Right ventricle myocardium superior (tissue), 1 donor: ENCODE results near the gene CDHR2. TPM values are rescaled to one million over a fixed set of nuclear protein-coding genes. Genes with fewer than 3 reads are reported as not detected.

Source experiments
- ATAC-seq: fragments of 200-7000 bp; cut with Tn5 transposase; one replicate; pipeline ENCODE4 v1.9.1; 2020; ENCODE audit warnings: mild to moderate bottlenecking; ENCODE audit not compliant: poor library complexity
- DNase-seq: peaks from one replicate; pipeline ENCODE4 v3.0.0-alpha.2; 2020
- intact Hi-C: fragments of 100-400 bp; cut with DNase I; formaldehyde crosslinking; loops from one replicate; pipeline ENCODE4 v1.11.2; 2022
- long read RNA-seq: library from polyadenylated mRNA; unstranded; transcript quantifications from one replicate; pipeline ENCODE4 v2.0.0, GENCODE V29; 2021
- total RNA-seq: library from RNA; stranded (reverse); fragmentation: NEBNext Ultra II Directional; extraction: Animal tissue kit (Norgen Biotek cat#: 25700); gene quantifications from one replicate; pipeline ENCODE4 v1.2.1, GENCODE V29; 2021
- donor health status: DM: no; HTN: yes; CAD: no; lungs with severe emphysema.

Gene CDHR2
- 0.19 TPM for total RNA-seq
- long read RNA-seq, result 0 reads

- DNase-seq (no peak), ATAC-seq (no peak)
- intact Hi-C loops, result no loop called here
Observed at GRCh38 chr5:176548967-176549444, at the start of gene CDHR2. Gene CDHR2 (plus strand): TSS chr5:176549342. CDS start chr5:176565353, 16,011 bp downstream.

GRCh38 chr5:176500511-176500910 lies 48.6 kb upstream of the CDHR2 start:
- intact Hi-C loops, result no loop called here
- no peak for ATAC-seq
- DNase-seq, result no peak

- DNase-seq, result no peak
- ATAC-seq, result no peak
- intact Hi-C loops, result no loop called here
Observed at GRCh38 chr5:176501333-176501732, 47.8 kb upstream of the CDHR2 start.

GRCh38 chr5:176503496-176503895 lies 45.6 kb upstream of the CDHR2 start:
- ATAC-seq (no peak), DNase-seq (no peak)
- intact Hi-C loops, result no loop called here

GRCh38 chr5:176507911-176508310 lies 41.2 kb upstream of the CDHR2 start:
- DNase-seq, result no peak
- no peak for ATAC-seq
- intact Hi-C loops, result no loop called here

GRCh38 chr5:176508603-176509002 lies 40.5 kb upstream of the CDHR2 start:
- ATAC-seq (no peak), DNase-seq (no peak)
- intact Hi-C loops, result no loop called here

GRCh38 chr5:176513788-176514187 lies 35.4 kb upstream of the CDHR2 start:
- DNase-seq (no peak), ATAC-seq (no peak)
- intact Hi-C loops, result no loop called here

GRCh38 chr5:176514244-176514950 lies 34.7 kb upstream of the CDHR2 start:
- no peak for DNase-seq
- intact Hi-C loops, result no loop called here
- no peak for ATAC-seq

GRCh38 chr5:176515396-176515795 lies 33.7 kb upstream of the CDHR2 start:
- intact Hi-C loops, result no loop called here
- no peak for DNase-seq
- no peak for ATAC-seq

- intact Hi-C loops, result no loop called here
- no peak for ATAC-seq
- DNase-seq, result no peak
Observed at GRCh38 chr5:176517053-176517661, 32.0 kb upstream of the CDHR2 start.

- intact Hi-C loops, result no loop called here
- no peak for ATAC-seq
- DNase-seq, result no peak
Observed at GRCh38 chr5:176519810-176520720, 29.1 kb upstream of the CDHR2 start.

GRCh38 chr5:176521286-176521685 lies 27.9 kb upstream of the CDHR2 start:
- intact Hi-C loops, result no loop called here
- DNase-seq (no peak), ATAC-seq (no peak)

- ATAC-seq (no peak), DNase-seq (no peak)
- intact Hi-C loops, result no loop called here
Observed at GRCh38 chr5:176521699-176522263, 27.4 kb upstream of the CDHR2 start.

- DNase-seq, result no peak
- ATAC-seq, result no peak
- intact Hi-C loops, result no loop called here
Observed at GRCh38 chr5:176524138-176524537, 25.0 kb upstream of the CDHR2 start.

- intact Hi-C loops, result no loop called here
- DNase-seq (no peak), ATAC-seq (no peak)
Observed at GRCh38 chr5:176524987-176525386, 24.2 kb upstream of the CDHR2 start.

- intact Hi-C loops, result no loop called here
- ATAC-seq, result no peak
- no peak for DNase-seq
Observed at GRCh38 chr5:176525677-176526076, 23.5 kb upstream of the CDHR2 start.

GRCh38 chr5:176526462-176526861 lies 22.7 kb upstream of the CDHR2 start:
- no peak for DNase-seq
- intact Hi-C loops, result no loop called here
- ATAC-seq, result no peak

GRCh38 chr5:176527246-176528222 lies 21.6 kb upstream of the CDHR2 start:
- ATAC-seq (no peak), DNase-seq (no peak)
- intact Hi-C loops, result no loop called here
